Psoas muscle (tissue), 8 donors: Measurements from ENCODE around the gene KMO. TPM values are rescaled to one million over a fixed set of nuclear protein-coding genes. Genes with fewer than 3 reads are reported as not detected.
A peak's percentile ranks its signal among the peaks of the same experiment; 100 is the strongest.

Source experiments
- ATAC-seq, 4 donors: fragments of 200-7000 bp; cut with Tn5 transposase; one replicate each; pipeline ENCODE4 v1.9.1; 2020; ENCODE audit warnings: moderate library complexity in 3 of 4, mild to moderate bottlenecking in 2 of 4
- DNase-seq, 2 donors: peaks; one replicate each; pipeline ENCODE4 v3.0.0-alpha.2; 2020
- H3K27ac ChIP-seq: fragments of 200-600 bp; one replicate; pipeline ENCODE4 v1.8.0; 2022
- H3K27me3 ChIP-seq, 3 donors: fragments of 200-600 bp in 1 of 3; one replicate each; pipeline versions ENCODE4 v1.6.1 to v1.8.0; 2013 to 2022; ENCODE audit warnings: low read length in 2 of 3, mild to moderate bottlenecking in 2 of 3, moderate library complexity in 1 of 3; ENCODE audit not compliant: insufficient read depth in 3 of 3
- H3K36me3 ChIP-seq, 2 donors: fragments of 200-600 bp in 1 of 2; one replicate each; pipeline versions ENCODE4 v1.6.1 to v1.8.0; 2013 to 2022; ENCODE audit warnings: low read depth in 1 of 2, mild to moderate bottlenecking in 1 of 2, moderate library complexity in 1 of 2; ENCODE audit not compliant: insufficient read depth in 1 of 2
- H3K4me1 ChIP-seq: fragments of 200-600 bp; one replicate; pipeline ENCODE4 v1.8.0; 2022
- H3K4me3 ChIP-seq: fragments of 200-600 bp; one replicate; pipeline ENCODE4 v1.8.0; 2022; ENCODE audit warnings: mild to moderate bottlenecking
- H3K9me3 ChIP-seq: fragments of 200-600 bp; one replicate; pipeline ENCODE4 v1.8.0; 2022
- CTCF ChIP-seq: fragments of 200-600 bp; IDR thresholded peaks from one replicate; pipeline ENCODE4 v1.8.0; 2022; ENCODE audit warnings: antibody characterized with exemption
- WGBS, 3 donors: extraction: QIAGEN DNeasy Blood & Tissue Kit; methylation state at CpG; one replicate each; pipeline versions ENCODE4 v1.1.6 to v1.1.7; 2013; 5-methylcytosine and 5-hydroxymethylcytosine counted together
- intact Hi-C, 2 donors: fragments of 100-400 bp; cut with DNase I; formaldehyde crosslinking; loops; one replicate each; pipeline versions ENCODE4 v1.11.0 to v1.14.2; 2022
- polyA plus RNA-seq, 3 donors: library from polyadenylated mRNA; stranded (reverse); fragments of 200-250 nt; gene quantifications; one replicate each; pipeline ENCODE4 v1.2.3, GENCODE V29; 2013
- total RNA-seq, 4 donors: library from RNA; stranded (reverse); fragmentation: NEBNext Ultra II Directional in 2 of 4; extraction: Animal tissue kit (Norgen Biotek cat#: 25700) in 2 of 4; gene quantifications; one replicate each; pipeline versions ENCODE4 v1.2.1 to v1.2.4, GENCODE V29; 2021 to 2023
- donor health status: healthy with polysubstance abuse.
- donor health status: DM: no; HTN: no; CAD: no; lungs with moderate emphysema.
- donor health status: Bipolar disorder and iron deficiency.
- donor health status: healthy.
- donor health status: DM: yes; HTN: yes; CAD: no.
- donor health status: DM: no; HTN: no; CAD: no.
- donor health status: DM: no; HTN: no; CAD: no.
- donor health status: DM: yes; HTN: yes; CAD: no.

The KMO gene
- total and polyA plus RNA-seq, 7 donors: 0.03 to 0.21 (median 0.06) TPM; not detected in 2

GRCh38 chr1:241640867-241641622 lies 108.9 kb downstream of the KMO start:
- Histone ChIP-seq H3K9me3 (no peaks in the 10 kb centered on the region), H3K27ac (peak overlapping the region; percentile 42), H3K4me1 (peaks cover 8% of the 10 kb centered on the region), H3K27me3 (no peaks in the 10 kb centered on the region), H3K4me3 (peak overlapping the region; percentile 85), H3K36me3 (no peaks in the 10 kb centered on the region)
- DNase-seq (no peak), ATAC-seq (no peak)
- TF ChIP-seq CTCF: no peak
- intact Hi-C loops: loop anchor here (5.0 to 10.0 kb wide), 3 partner anchors 124 to 206 kb away; partner anchors contain the start of genes EXO1 (in 2 of the 2) and FH (in 1 of the 2)
- 87 to 94% (median 87%) methylated on average over 9 of the region's 9 CpGs for WGBS, 3 donors

- no peaks in the 10 kb centered on the region for H3K9me3 ChIP-seq
- TF ChIP-seq CTCF: no peak
- WGBS, 3 donors: 76 to 86% (median 79%) methylated on average over 12 of the region's 12 CpGs
- H3K36me3 ChIP-seq: no peaks in the 10 kb centered on the region
- DNase-seq (no peak), ATAC-seq (no peak)
- peaks cover 8% of the 10 kb centered on the region for H3K4me1 ChIP-seq
- no peaks in the 10 kb centered on the region for H3K27me3 ChIP-seq
- H3K4me3 ChIP-seq: no peak overlapping the region
- intact Hi-C loops: loop anchor here (5.0 to 10.0 kb wide), 3 partner anchors 125 to 205 kb away; partner anchors contain the start of genes EXO1 (in 2 of the 2) and FH (in 1 of the 2)
- no peak overlapping the region for H3K27ac ChIP-seq
These were observed 109.8 kb downstream of the KMO start for GRCh38 chr1:241641773-241642592.

GRCh38 chr1:241642593-241642944 lies 110.4 kb downstream of the KMO start:
- Histone ChIP-seq H3K27me3 (no peaks in the 10 kb centered on the region), H3K9me3 (no peaks in the 10 kb centered on the region), H3K4me3 (no peak overlapping the region), H3K4me1 (peaks cover 8% of the 10 kb centered on the region), H3K27ac (no peak overlapping the region), H3K36me3 (no peaks in the 10 kb centered on the region)
- no peak for TF ChIP-seq CTCF
- ATAC-seq (no peak), DNase-seq (no peak)
- WGBS, 3 donors: 88 to 97% (median 96%) methylated on average over 1 of the region's 1 CpG
- intact Hi-C loops: loop anchor here (5.0 to 10.0 kb wide), 3 partner anchors 125 to 205 kb away; partner anchors contain the start of genes EXO1 (in 2 of the 2) and FH (in 1 of the 2)

GRCh38 chr1:241644259-241644658 lies 112.1 kb downstream of the KMO start:
- no peak overlapping the region for H3K4me3 ChIP-seq
- no peak for TF ChIP-seq CTCF
- H3K27ac ChIP-seq: no peak overlapping the region
- ATAC-seq: no peak
- 90 to 96% (median 94%) methylated on average over 2 of the region's 2 CpGs for WGBS, 3 donors
- intact Hi-C loops: loop anchor here (5.0 to 10.0 kb wide), 3 partner anchors 127 to 203 kb away; partner anchors contain the start of genes EXO1 (in 2 of the 2) and FH (in 1 of the 2)
- no peaks in the 10 kb centered on the region for H3K36me3 ChIP-seq
- H3K9me3 ChIP-seq: no peaks in the 10 kb centered on the region
- no peaks in the 10 kb centered on the region for H3K27me3 ChIP-seq
- DNase-seq: no peak
- H3K4me1 ChIP-seq: no peaks in the 10 kb centered on the region
